H1 (cell line): ENCODE measurements around the gene UHRF1. TPM values are rescaled to one million over a fixed set of nuclear protein-coding genes. Genes with fewer than 3 reads are reported as not detected.

Source experiments
- CTCF ChIA-PET: fragments of 300-600 bp; sonication (Branson Sonifier 250); formaldehyde crosslinking; loops from one replicate; lab custom pipeline; 2021; ENCODE audit not compliant: partially characterized antibody; lab: Charles Lee
- POLR2A ChIA-PET: fragments of 300-600 bp; sonication (Branson Sonifier 250); formaldehyde crosslinking; loops from one replicate; lab custom pipeline; 2021; ENCODE audit warnings: inconsistent platforms; ENCODE audit not compliant: partially characterized antibody; lab: Charles Lee
- DNase-seq, 2 experiments: peaks; one replicate each; pipeline versions ENCODE4 v3.0.0 to v3.0.0-alpha.2; 2010 to 2022; ENCODE audit warnings: low spot score in 2 of 2, low read depth in 1 of 2, mixed read lengths in 1 of 2
- FAIRE-seq: peaks from 2 replicates; lab custom pipeline; 2011; peaks lifted over from hg19 to GRCh38; lab: Jason Lieb, UNC
- H2AFZ ChIP-seq: 2 replicates; pipeline ENCODE4 v1.8.1; 2012; ENCODE audit warnings: low read length, inconsistent platforms
- H2AK5ac ChIP-seq: 2 replicates; pipeline ENCODE4 v1.6.1; 2013; ENCODE audit warnings: low read depth, low read length
- H2BK120ac ChIP-seq: replicated peaks from 2 replicates; pipeline ENCODE3; 2013; ENCODE audit warnings: low read depth, low read length, inconsistent platforms
- H2BK12ac ChIP-seq: 2 replicates; pipeline ENCODE4 v1.6.1; 2013; ENCODE audit warnings: low read depth, low read length
- H2BK15ac ChIP-seq: 2 replicates; pipeline ENCODE4 v1.6.1; 2013; ENCODE audit warnings: low read length
- H2BK20ac ChIP-seq: 2 replicates; pipeline ENCODE4 v1.6.1; 2013; ENCODE audit warnings: low read length
- H2BK5ac ChIP-seq: 2 replicates; pipeline ENCODE4 v1.6.1; 2013; ENCODE audit warnings: low read depth, low read length
- H3K14ac ChIP-seq: 2 replicates; pipeline ENCODE4 v1.6.1; 2013; ENCODE audit warnings: inconsistent platforms; ENCODE audit not compliant: insufficient read length
- H3K18ac ChIP-seq: 2 replicates; pipeline ENCODE4 v1.6.1; 2013; ENCODE audit warnings: low read length; ENCODE audit errors: extremely low read depth
- H3K23ac ChIP-seq: 2 replicates; pipeline ENCODE4 v1.6.1; 2013; ENCODE audit warnings: inconsistent platforms; ENCODE audit not compliant: insufficient read length
- H3K23me2 ChIP-seq: 2 replicates; pipeline ENCODE4 v1.6.1; 2013; ENCODE audit warnings: low read depth, low read length
- H3K27ac ChIP-seq: 2 replicates; pipeline ENCODE4 v1.6.1; 2011; ENCODE audit warnings: low read depth, low read length, inconsistent platforms
- H3K27me3 ChIP-seq, 4 experiments: replicated peaks in 1 of 4; 1 replicate in 1 of 4; 2 replicates in 3 of 4; pipeline versions ENCODE4 v1.6.1 to v1.8.1; 2011 to 2013; ENCODE audit warnings: low read length in 3 of 4, mild to moderate bottlenecking in 3 of 4, inconsistent platforms in 2 of 4, mixed read lengths in 2 of 4, moderate library complexity in 1 of 4; ENCODE audit not compliant: control insufficient read depth in 3 of 4, insufficient read depth in 3 of 4; ENCODE audit errors: extremely low read depth in 1 of 4
- H3K36me3 ChIP-seq, 4 experiments: 2 replicates each; pipeline versions ENCODE4 v1.6.1 to v1.8.1; 2011 to 2013; ENCODE audit warnings: mild to moderate bottlenecking in 4 of 4, low read length in 3 of 4, moderate library complexity in 2 of 4, control low read depth in 1 of 4, inconsistent platforms in 1 of 4; ENCODE audit not compliant: insufficient read depth in 4 of 4, control insufficient read depth in 2 of 4
- H3K4ac ChIP-seq: replicated peaks from 2 replicates; pipeline ENCODE3; 2013; ENCODE audit warnings: low read length, low read depth, mixed read lengths, inconsistent platforms; ENCODE audit not compliant: insufficient read length
- H3K4me1 ChIP-seq, 4 experiments: replicated peaks in 1 of 4; 1 replicate in 1 of 4; 2 replicates in 3 of 4; pipeline versions ENCODE4 v1.6.1 to v1.8.1; 2011 to 2013; ENCODE audit warnings: low read length in 3 of 4, inconsistent platforms in 2 of 4, mixed read lengths in 1 of 4; ENCODE audit not compliant: insufficient read depth in 4 of 4, control insufficient read depth in 3 of 4
- H3K4me2 ChIP-seq, 2 experiments: 2 replicates each; pipeline versions ENCODE4 v1.6.1 to v1.8.1; 2011 to 2013; ENCODE audit warnings: low read depth in 2 of 2, low read length in 2 of 2, control low read depth in 1 of 2, inconsistent platforms in 1 of 2, mild to moderate bottlenecking in 1 of 2; ENCODE audit not compliant: insufficient read depth in 1 of 2
- H3K4me3 ChIP-seq, 4 experiments: fragments of 200-600, 300-600 bp in 1 of 4; sonication (generic), shearing (Covaris generic), sonication (Bioruptor Twin) in 1 of 4; 2 replicates each; pipeline versions ENCODE4 v1.5.1 to v1.8.1; 2011 to 2016; ENCODE audit warnings: low read length in 4 of 4, low read depth in 3 of 4, control low read depth in 2 of 4, inconsistent platforms in 2 of 4, mild to moderate bottlenecking in 2 of 4, mixed read lengths in 1 of 4, moderate library complexity in 1 of 4; ENCODE audit not compliant: insufficient read depth in 2 of 4; ENCODE audit errors: extremely low read depth in 1 of 4
- H3K56ac ChIP-seq: replicated peaks from 2 replicates; pipeline ENCODE3; 2013; ENCODE audit warnings: low read depth, mild to moderate bottlenecking, mixed read lengths, low read length, inconsistent platforms; ENCODE audit not compliant: insufficient read length
- H3K79me1 ChIP-seq: 2 replicates; pipeline ENCODE4 v1.6.1; 2013; ENCODE audit warnings: low read depth, low read length, control low read depth
- H3K79me2 ChIP-seq, 2 experiments: 2 replicates each; pipeline versions ENCODE4 v1.6.1 to v1.8.1; 2012 to 2013; ENCODE audit warnings: low read length in 2 of 2, mild to moderate bottlenecking in 2 of 2, inconsistent platforms in 1 of 2; ENCODE audit not compliant: insufficient read depth in 2 of 2, control insufficient read depth in 1 of 2
- H3K9ac ChIP-seq, 4 experiments: replicated peaks in 1 of 4; 1 replicate in 1 of 4; 2 replicates in 3 of 4; pipeline versions ENCODE4 v1.6.1 to v1.8.1; 2011 to 2013; ENCODE audit warnings: low read depth in 3 of 4, low read length in 3 of 4, control low read depth in 2 of 4, mild to moderate bottlenecking in 2 of 4, moderate library complexity in 2 of 4, inconsistent platforms in 1 of 4; ENCODE audit errors: extremely low read depth in 1 of 4
- H3K9me3 ChIP-seq, 2 experiments: 2 replicates each; pipeline versions ENCODE4 v1.6.1 to v1.8.1; 2012 to 2013; ENCODE audit warnings: mild to moderate bottlenecking in 2 of 2, moderate library complexity in 2 of 2, control low read depth in 1 of 2, inconsistent platforms in 1 of 2, low read depth in 1 of 2, low read length in 1 of 2, mixed read lengths in 1 of 2; ENCODE audit not compliant: insufficient read depth in 2 of 2
- H4K20me1 ChIP-seq, 2 experiments: replicated peaks in 1 of 2; 2 replicates each; pipeline versions ENCODE3 to v1.8.1; 2011 to 2013; ENCODE audit warnings: inconsistent platforms in 2 of 2, low read length in 2 of 2, mild to moderate bottlenecking in 1 of 2; ENCODE audit not compliant: insufficient read depth in 2 of 2, control insufficient read depth in 1 of 2
- H4K5ac ChIP-seq: 2 replicates; pipeline ENCODE4 v1.6.1; 2013; ENCODE audit warnings: low read length, low read depth, mixed read lengths, inconsistent platforms; ENCODE audit not compliant: insufficient read length
- H4K8ac ChIP-seq: 2 replicates; pipeline ENCODE4 v1.8.0; 2013; ENCODE audit warnings: mild to moderate bottlenecking, moderate library complexity, low read length, inconsistent platforms; ENCODE audit not compliant: insufficient read depth; ENCODE audit errors: extremely low read depth
- H4K91ac ChIP-seq: replicated peaks from 2 replicates; pipeline ENCODE3; 2013; ENCODE audit warnings: low read length, mixed read lengths, inconsistent platforms; ENCODE audit not compliant: insufficient read length
- RAD21 ChIP-seq, 2 experiments: IDR thresholded peaks in 1 of 2; conservative IDR thresholded peaks in 1 of 2; 2 replicates each; pipeline ENCODE4 v1.6.1; 2011; ENCODE audit warnings: low read depth in 2 of 2, low read length in 2 of 2, improper control_type of control experiment in 1 of 2, inconsistent platforms in 1 of 2, mild to moderate bottlenecking in 1 of 2, moderate library complexity in 1 of 2
- RBBP5 ChIP-seq: IDR thresholded peaks from 2 replicates; pipeline ENCODE4 v1.7.1; 2012; ENCODE audit warnings: low read depth, mild to moderate bottlenecking, inconsistent platforms, low read length, moderate library complexity, borderline replicate concordance
- RXRA ChIP-seq: IDR thresholded peaks from 2 replicates; pipeline ENCODE4 v1.6.1; 2011; ENCODE audit warnings: low read depth, mild to moderate bottlenecking, low read length, moderate library complexity; ENCODE audit not compliant: insufficient read depth
- SIX5 ChIP-seq: IDR thresholded peaks from 2 replicates; pipeline ENCODE4 v1.6.1; 2011; ENCODE audit warnings: mild to moderate bottlenecking, low read depth, low read length
- TAF7 ChIP-seq: optimal IDR thresholded peaks from 2 replicates; pipeline ENCODE3; 2011; ENCODE audit warnings: low read depth, mild to moderate bottlenecking, inconsistent platforms, low read length, moderate library complexity, borderline replicate concordance
- TEAD4 ChIP-seq: IDR thresholded peaks from 2 replicates; pipeline ENCODE4 v1.6.1; 2012; ENCODE audit warnings: low read depth, low read length, inconsistent platforms, mixed read lengths
- WGBS, 2 experiments: shearing (Covaris generic) in 1 of 2; methylation state at CpG; one replicate each; pipeline versions ENCODE4 v1.1.6 to v1.1.7; 2013 to 2015; ENCODE audit warnings: low lambda C conversion rate in 2 of 2, mixed read lengths in 2 of 2, inconsistent platforms in 1 of 2, low coverage in 1 of 2, missing lambda C conversion rate in 1 of 2; ENCODE audit not compliant: insufficient replicate concordance in 2 of 2, insufficient coverage in 1 of 2, insufficient read length in 1 of 2; ENCODE audit errors: extremely low coverage in 1 of 2, missing lambda C conversion rate in 1 of 2; 5-methylcytosine and 5-hydroxymethylcytosine counted together
- polyA plus RNA-seq, 7 experiments: library from polyadenylated mRNA; depleted of rRNA in 3 of 7; stranded (reverse) in 5 of 7; unstranded in 2 of 7; fragments of >200 nt in 5 of 7; fragments of 200-250 nt in 2 of 7; gene quantifications; 1 replicate in 5 of 7; 2 replicates in 1 of 7; 4 replicates in 1 of 7; pipeline versions ENCODE4 v1.2.1 to v1.2.3, GENCODE V29; 2011 to 2013; ENCODE audit warnings: missing spikeins in 2 of 7, mixed read lengths in 2 of 7
- total RNA-seq: library from RNA; stranded (reverse); fragmentation: NEBNext Ultra II Directional; extraction: Animal tissue kit (Norgen Biotek cat#: 25700); gene quantifications from 2 replicates; pipeline ENCODE4 v1.2.1, GENCODE V29; 2021

UHRF1 gene
- total and polyA plus RNA-seq, 2 of the 8 experiments (the other 6 are each of a cell fraction or from before 2014, with no cell fraction given), result 14.7 to 65.8 TPM

DNA sequence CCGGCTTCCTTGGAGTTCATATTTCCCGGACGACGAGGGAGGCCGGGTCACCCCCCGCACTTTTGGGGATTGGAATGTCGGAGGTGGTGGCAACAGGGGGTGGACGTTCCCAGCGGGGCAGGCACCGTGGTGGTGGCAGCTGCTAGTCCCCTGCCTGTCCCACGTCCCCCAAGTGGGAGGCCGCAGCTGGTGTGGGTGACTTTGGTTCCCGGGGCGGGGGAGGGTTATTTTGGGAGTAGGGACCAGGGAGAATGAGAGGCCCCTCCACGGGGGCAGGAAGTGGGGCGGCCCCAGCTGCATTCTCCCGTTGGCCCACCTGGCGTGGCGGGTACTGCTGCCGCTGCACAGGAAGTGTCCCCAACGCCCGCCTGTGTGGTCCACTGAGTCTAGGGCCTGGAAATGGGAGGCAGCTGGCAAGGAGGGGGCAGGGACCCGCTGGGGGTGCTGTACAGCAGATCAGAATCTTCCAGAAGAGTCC, 30.8 kb upstream of the UHRF1 start:
- H4K20me1 ChIP-seq, result no peaks in the 10 kb centered on the region
- peak in 1 of 2 experiments; percentile 60 for DNase-seq
- H3K4me2 ChIP-seq, result peak overlapping the region in 1 of 2 experiments; percentile 12; a peak in 1 of 4 replicates
- H3K79me2 ChIP-seq, result no peaks in the 10 kb centered on the region
- peak overlapping the region; percentile 14; the same call in 1 of the 2 replicates for H3K27ac ChIP-seq
- H3K4me3 ChIP-seq, result no peak overlapping the region
- WGBS, 2 experiments, result 67% methylated on average over 17 of the region's 23 CpGs; no CpG with 5 or more reads in 1 of the 2 experiments
- no peaks in the 10 kb centered on the region; a peak in 1 of 7 replicates for H3K27me3 ChIP-seq
- H3K9me3 ChIP-seq, result no peaks in the 10 kb centered on the region
- H4K5ac ChIP-seq, result no peak overlapping the region
- H3K23me2 ChIP-seq, result no peaks in the 10 kb centered on the region; the same call in 1 of the 2 replicates
- 0 out of 2 replicates have a peak overlapping the region, but pooled peaks have one; percentile 24 for H3K18ac ChIP-seq
- H3K4me1 ChIP-seq, result peaks cover 0 to 19% (median 15%) of the 10 kb centered on the region in 4 experiments; a peak in 6 of 7 replicates
- peak overlapping the region; percentile 95 for H4K91ac ChIP-seq
- peak overlapping the region; percentile 75; the same call in 1 of the 2 replicates for H2BK12ac ChIP-seq
- peak overlapping the region; percentile 87; the same call in 1 of the 2 replicates for H2BK5ac ChIP-seq
- H2AK5ac ChIP-seq, result no peak overlapping the region
- no peak overlapping the region for H3K56ac ChIP-seq
- no peak overlapping the region for H2BK15ac ChIP-seq
- peak overlapping the region; percentile 4; the same call in 1 of the 2 replicates for H4K8ac ChIP-seq
- no peaks in the 10 kb centered on the region for H3K36me3 ChIP-seq
- no peak overlapping the region for H2AFZ ChIP-seq
- peak overlapping the region; percentile 13 for H3K4ac ChIP-seq
- H2BK120ac ChIP-seq, result peak overlapping the region; percentile 77
- H3K9ac ChIP-seq, result no peak overlapping the region
- ChIA-PET CTCF (interaction anchor here (1.3 to 1.8 kb wide), 3 partner anchors 24 to 33 kb away, joined by 3 to 8 read pairs (median 4); partner anchors contain the start of gene ARRDC5), POLR2A (interaction anchor here (0.5 to 1.4 kb wide), 5 partner anchors 16 to 97 kb away, joined by 3 to 4 read pairs (median 3); partner anchors contain the start of gene KDM4B)
- no peak; the same call in 1 of the 2 replicates for TF ChIP-seq RBBP5
- TF ChIP-seq SIX5, result no peak
- no peak for TF ChIP-seq RAD21 (IDR thresholded peaks at IDR 0.05 in 1 of 2, conservative IDR thresholded peaks at IDR 0.05 in 1 of 2; ENCODE audit: low read depth in 2 of 2, low read length in 2 of 2)
- TF ChIP-seq TAF7, result no peak
- TF ChIP-seq RXRA, result no peak
- TF ChIP-seq TEAD4, result peak; percentile 46; the same call in 1 of the 2 replicates
- no peak overlapping the region for H3K14ac ChIP-seq
- H3K23ac ChIP-seq, result no peak overlapping the region
- no peak overlapping the region for H2BK20ac ChIP-seq
- no peak for FAIRE-seq
- no peaks in the 10 kb centered on the region for H3K79me1 ChIP-seq
